CD4-positive, alpha-beta T cell treated with Interleukin-1 beta for 1 hour (primary cell): ENCODE results near the gene SLC7A1.
A peak's percentile ranks its signal among the peaks of the same experiment; 100 is the strongest.

ENCODE experiments used
- DNase-seq, 2 donors: peaks; one replicate each; pipeline ENCODE4 v3.0.0-alpha.2; 2020 to 2022

The SLC7A1 gene

GRCh38 chr13:29507356-29507755 is 88.1 kb downstream of the SLC7A1 start:
- DNase-seq: no peak

GRCh38 chr13:29505950-29506349 is 89.5 kb downstream of the SLC7A1 start:
- no peak for DNase-seq

- DNase-seq: no peak
Observed at GRCh38 chr13:29505511-29505910, 90.0 kb downstream of the SLC7A1 start.

- no peak for DNase-seq
Observed at GRCh38 chr13:29504691-29505090, 90.8 kb downstream of the SLC7A1 start.

GRCh38 chr13:29503041-29503837 is 92.2 kb downstream of the SLC7A1 start:
- no peak for DNase-seq

- DNase-seq: no peak
Observed at GRCh38 chr13:29502391-29503008, 93.0 kb downstream of the SLC7A1 start.

- no peak for DNase-seq
Observed at GRCh38 chr13:29501674-29502073, 93.8 kb downstream of the SLC7A1 start.

- no peak for DNase-seq
Observed at GRCh38 chr13:29500386-29500785, 95.1 kb downstream of the SLC7A1 start.

- DNase-seq: no peak
Observed at GRCh38 chr13:29499506-29500165, 95.9 kb downstream of the SLC7A1 start.

- DNase-seq: no peak
Observed at GRCh38 chr13:29498426-29499040, 97.0 kb downstream of the SLC7A1 start.

GRCh38 chr13:29497137-29497654 is 98.3 kb downstream of the SLC7A1 start:
- DNase-seq: no peak

- peak in 1 of 2 donors; percentile 41 for DNase-seq
Observed at GRCh38 chr13:29496241-29496712, 99.2 kb downstream of the SLC7A1 start.

- no peak for DNase-seq
Observed at GRCh38 chr13:29494520-29494919, 101.0 kb downstream of the SLC7A1 start.

GRCh38 chr13:29493796-29494195 is 101.7 kb downstream of the SLC7A1 start:
- no peak for DNase-seq

- no peak for DNase-seq
Observed at GRCh38 chr13:29491248-29491647, 104.2 kb downstream of the SLC7A1 start.

GRCh38 chr13:29490561-29490885 is 105.0 kb downstream of the SLC7A1 start:
- no peak for DNase-seq

GRCh38 chr13:29489650-29490560 is 105.6 kb downstream of the SLC7A1 start:
- DNase-seq: no peak

GRCh38 chr13:29487466-29488454 is 107.7 kb downstream of the SLC7A1 start:
- DNase-seq: no peak

- DNase-seq: no peak
Observed at GRCh38 chr13:29486551-29486950, 108.9 kb downstream of the SLC7A1 start.

- no peak for DNase-seq
Observed at GRCh38 chr13:29484796-29485195, 110.7 kb downstream of the SLC7A1 start.

GRCh38 chr13:29484236-29484635 is 111.3 kb downstream of the SLC7A1 start:
- DNase-seq: no peak
